ENCODE measurements around the gene EPC2.

DNA sequence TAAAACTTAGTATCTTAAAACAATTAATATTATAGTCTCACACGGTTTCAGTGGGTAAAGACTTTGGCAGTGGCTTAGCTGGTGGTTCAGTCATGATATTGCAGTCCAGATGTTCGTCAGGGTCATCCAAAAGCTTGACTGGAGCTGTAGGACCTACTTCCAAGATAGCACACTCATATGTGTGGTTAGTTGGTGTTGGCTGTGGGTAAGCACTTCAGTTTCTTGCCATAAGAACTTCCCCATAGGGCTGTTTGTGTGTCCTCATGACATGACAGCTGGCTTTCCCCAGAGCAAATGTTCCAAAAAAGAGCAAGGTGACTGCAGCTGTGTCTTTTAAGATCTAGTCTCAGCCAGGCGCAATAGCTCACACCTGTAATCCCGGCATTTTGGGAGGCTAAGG lies 48.5 kb upstream of the EPC2 start:
- no peak for TF ChIP-seq CTCF (IDR thresholded peaks at IDR 0.05; ENCODE audit: insufficient read depth, low read length)
- peak; percentile 53; the same call in 1 of the 2 replicates for TF ChIP-seq POLR2AphosphoS5 (IDR thresholded peaks at IDR 0.05; ENCODE audit: low read depth)
- no peak for TF ChIP-seq REST (IDR thresholded peaks at IDR 0.05; ENCODE audit: insufficient replicate concordance, low read depth)
- no peak; the same call in 1 of the 2 replicates for TF ChIP-seq SPI1 (IDR thresholded peaks at IDR 0.05; ENCODE audit: borderline replicate concordance, low read depth)

Data from HL-60 (cell line).